CD1c-positive myeloid dendritic cell (primary cell): ENCODE measurements around the gene PER1.
A peak's percentile ranks its signal among the peaks of the same experiment; 100 is the strongest.

Experiments used
- DNase-seq: peaks from one replicate; pipeline ENCODE4 v3.0.0-alpha.2; 2016; ENCODE audit errors: extremely low spot score

PER1 gene, protein sequence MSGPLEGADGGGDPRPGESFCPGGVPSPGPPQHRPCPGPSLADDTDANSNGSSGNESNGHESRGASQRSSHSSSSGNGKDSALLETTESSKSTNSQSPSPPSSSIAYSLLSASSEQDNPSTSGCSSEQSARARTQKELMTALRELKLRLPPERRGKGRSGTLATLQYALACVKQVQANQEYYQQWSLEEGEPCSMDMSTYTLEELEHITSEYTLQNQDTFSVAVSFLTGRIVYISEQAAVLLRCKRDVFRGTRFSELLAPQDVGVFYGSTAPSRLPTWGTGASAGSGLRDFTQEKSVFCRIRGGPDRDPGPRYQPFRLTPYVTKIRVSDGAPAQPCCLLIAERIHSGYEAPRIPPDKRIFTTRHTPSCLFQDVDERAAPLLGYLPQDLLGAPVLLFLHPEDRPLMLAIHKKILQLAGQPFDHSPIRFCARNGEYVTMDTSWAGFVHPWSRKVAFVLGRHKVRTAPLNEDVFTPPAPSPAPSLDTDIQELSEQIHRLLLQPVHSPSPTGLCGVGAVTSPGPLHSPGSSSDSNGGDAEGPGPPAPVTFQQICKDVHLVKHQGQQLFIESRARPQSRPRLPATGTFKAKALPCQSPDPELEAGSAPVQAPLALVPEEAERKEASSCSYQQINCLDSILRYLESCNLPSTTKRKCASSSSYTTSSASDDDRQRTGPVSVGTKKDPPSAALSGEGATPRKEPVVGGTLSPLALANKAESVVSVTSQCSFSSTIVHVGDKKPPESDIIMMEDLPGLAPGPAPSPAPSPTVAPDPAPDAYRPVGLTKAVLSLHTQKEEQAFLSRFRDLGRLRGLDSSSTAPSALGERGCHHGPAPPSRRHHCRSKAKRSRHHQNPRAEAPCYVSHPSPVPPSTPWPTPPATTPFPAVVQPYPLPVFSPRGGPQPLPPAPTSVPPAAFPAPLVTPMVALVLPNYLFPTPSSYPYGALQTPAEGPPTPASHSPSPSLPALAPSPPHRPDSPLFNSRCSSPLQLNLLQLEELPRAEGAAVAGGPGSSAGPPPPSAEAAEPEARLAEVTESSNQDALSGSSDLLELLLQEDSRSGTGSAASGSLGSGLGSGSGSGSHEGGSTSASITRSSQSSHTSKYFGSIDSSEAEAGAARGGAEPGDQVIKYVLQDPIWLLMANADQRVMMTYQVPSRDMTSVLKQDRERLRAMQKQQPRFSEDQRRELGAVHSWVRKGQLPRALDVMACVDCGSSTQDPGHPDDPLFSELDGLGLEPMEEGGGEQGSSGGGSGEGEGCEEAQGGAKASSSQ (N-terminal part only)

GRCh38 chr17:8152112-8152775 lies at the start of gene PER1:
TSS of gene PER1 (minus strand) at chr17:8152404. CDS start at chr17:8150706, 1,698 bp downstream.
- peak; percentile 93 for DNase-seq

DNA sequence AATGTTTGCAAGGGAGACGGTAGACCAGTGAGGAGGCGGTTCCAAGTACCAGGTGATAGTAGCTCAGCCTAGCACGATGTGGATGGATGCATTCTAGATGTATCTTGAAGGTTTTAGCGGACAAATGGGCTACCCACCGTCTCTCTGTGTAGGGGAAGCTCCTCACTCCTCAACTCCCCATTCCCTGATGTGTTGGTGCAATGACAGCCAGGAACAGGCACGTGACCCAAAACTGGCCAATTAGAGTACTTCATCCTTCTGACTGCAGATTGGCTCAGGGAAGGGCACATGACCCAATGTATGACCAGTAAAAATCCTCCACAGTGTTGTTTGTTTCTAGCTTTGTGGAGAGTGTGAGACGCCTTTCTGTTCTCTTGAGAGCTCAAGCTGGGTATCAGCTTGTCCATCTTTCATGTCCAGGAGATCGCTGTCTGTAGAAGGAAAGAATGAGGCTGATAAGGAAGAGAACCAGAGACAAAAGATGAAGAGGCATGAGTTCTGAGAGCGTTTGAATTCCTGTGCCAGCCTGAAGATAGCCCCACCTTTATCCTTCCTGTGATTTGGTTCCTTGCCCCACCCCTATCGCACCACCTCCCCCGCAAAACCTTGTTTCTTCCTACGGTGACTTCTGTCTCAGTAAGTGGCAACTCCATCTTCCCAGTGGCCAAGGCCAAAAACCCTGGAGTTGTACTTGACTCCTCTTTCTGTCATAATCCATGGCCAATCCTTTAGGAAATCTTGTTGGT lies 40.0 kb upstream of the PER1 start:
- DNase-seq, result peak; percentile 85

- DNase-seq, result no peak
Observed at GRCh38 chr17:8190506-8190905, 38.3 kb upstream of the PER1 start.

GRCh38 chr17:8189711-8190477 lies 37.7 kb upstream of the PER1 start, which contains the start of gene BORCS6:
TSS of gene BORCS6 (minus strand) at chr17:8190180. CDS start at chr17:8190140, 40 bp downstream.
- peak; percentile 97 for DNase-seq

DNA sequence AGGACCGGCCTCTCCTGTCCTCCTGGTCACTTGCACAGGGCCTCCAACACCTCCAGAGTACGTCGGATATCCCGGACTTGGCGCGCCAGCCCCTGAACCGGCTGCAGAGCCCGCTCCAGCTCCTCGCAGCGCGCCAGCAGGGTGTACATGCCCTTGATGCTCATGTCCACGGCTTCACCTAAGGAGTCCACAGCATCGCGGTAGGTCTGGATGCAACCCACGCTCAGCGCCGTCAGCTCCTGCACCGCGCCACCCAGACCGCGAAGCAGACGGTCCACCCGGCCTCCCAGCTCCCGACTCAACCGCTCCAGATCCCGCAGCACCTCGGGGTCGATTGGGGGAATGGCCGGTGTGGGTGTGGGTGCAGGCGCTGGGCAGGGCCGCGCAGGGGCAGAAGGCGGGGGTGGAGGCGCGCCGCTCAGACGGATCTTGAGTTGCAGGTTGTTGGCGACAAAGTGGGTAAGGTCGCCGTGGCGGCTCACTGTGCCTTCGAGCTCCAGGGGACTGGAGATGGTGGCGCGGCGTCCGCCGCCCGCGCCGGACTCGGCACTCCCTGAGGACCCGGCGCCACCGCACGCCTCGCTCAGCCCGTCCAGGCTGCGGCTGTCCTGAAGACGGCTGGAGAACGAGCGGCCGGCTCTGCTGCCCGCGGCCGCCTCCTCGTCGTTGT lies 37.0 kb upstream of the PER1 start:
- DNase-seq, result no peak

- DNase-seq, result no peak
Observed at GRCh38 chr17:8188263-8188839, 36.1 kb upstream of the PER1 start.

- peak; percentile 97 for DNase-seq
Observed at GRCh38 chr17:8187517-8188262, 35.5 kb upstream of the PER1 start.

GRCh38 chr17:8186787-8187516 lies 34.7 kb upstream of the PER1 start:
- peak; percentile 88 for DNase-seq

GRCh38 chr17:8186446-8186786 lies 34.2 kb upstream of the PER1 start:
- DNase-seq, result no peak

GRCh38 chr17:8185582-8186445 lies 33.6 kb upstream of the PER1 start:
- peak; percentile 85 for DNase-seq

- DNase-seq, result no peak
Observed at GRCh38 chr17:8176998-8177731, 25.0 kb upstream of the PER1 start.

DNA sequence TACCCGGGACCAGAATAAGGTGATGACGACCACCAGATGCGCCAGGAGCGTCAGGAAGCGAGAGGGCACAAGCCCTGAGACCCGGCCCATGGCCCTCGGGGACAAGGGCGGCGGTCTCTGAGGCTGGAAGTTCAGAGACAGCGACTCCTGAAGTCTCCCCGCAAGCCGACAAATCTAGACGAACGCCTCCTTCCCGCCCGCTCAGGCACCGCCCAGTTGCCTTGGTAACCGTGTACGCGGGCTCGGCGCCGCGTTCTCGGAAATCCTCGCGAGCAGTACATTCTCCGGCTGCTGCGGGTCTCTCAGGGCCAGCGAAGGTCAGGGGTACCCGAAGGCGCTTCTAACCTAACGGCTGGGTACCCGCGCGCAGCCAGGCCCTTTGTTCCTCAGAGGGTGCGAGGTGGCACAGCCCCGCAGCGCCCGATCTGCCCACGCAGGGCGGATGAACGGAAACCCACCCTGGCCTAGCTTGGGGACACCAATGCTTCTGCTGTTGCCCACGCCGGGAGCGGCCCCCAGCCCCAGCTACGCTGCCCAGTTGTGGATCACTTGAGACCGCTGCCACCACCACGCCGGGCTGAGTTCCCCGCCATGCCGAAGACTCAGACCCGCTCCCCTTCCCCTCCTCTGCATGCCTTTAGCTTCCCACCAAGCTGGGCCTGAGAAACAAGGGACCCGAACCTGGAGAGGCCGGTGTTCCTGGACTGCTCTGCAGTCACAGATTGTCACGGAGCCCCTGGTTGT lies 24.2 kb upstream of the PER1 start, which contains the start of gene TMEM107:
TSS of gene TMEM107 (minus strand) at position 184 of the 744 bp plus-strand sequence. CDS start at position 90, 94 bp downstream.
- DNase-seq, result peak; percentile 93

- no peak for DNase-seq
Observed at GRCh38 chr17:8175795-8176196, 23.6 kb upstream of the PER1 start.

- no peak for DNase-seq
Observed at GRCh38 chr17:8173871-8174322, 21.7 kb upstream of the PER1 start.
